GM12891 (cell line): Measurements from ENCODE around the gene GAD2.

Source experiments
- POLR2A ChIP-seq: IDR thresholded peaks from 2 replicates; pipeline ENCODE4 v1.6.1; 2011; ENCODE audit warnings: low read depth, low read length, control low read depth
- POLR2AphosphoS5 ChIP-seq: IDR thresholded peaks from 2 replicates; pipeline ENCODE4 v1.6.1; 2011; ENCODE audit warnings: low read depth, low read length, control low read depth
- SPI1 ChIP-seq: IDR thresholded peaks from 2 replicates; pipeline ENCODE4 v1.6.1; 2011; ENCODE audit warnings: low read depth, low read length, control low read depth
- TAF1 ChIP-seq: IDR thresholded peaks from 2 replicates; pipeline ENCODE4 v1.6.1; 2011; ENCODE audit warnings: low read depth, low read length, control low read depth

- TF ChIP-seq POLR2AphosphoS5 (no peak), POLR2A (no peak), SPI1 (no peak), TAF1 (no peak)
Observed at GRCh38 chr10:26212511-26212910, 4.1 kb upstream of the GAD2 start.
